HCT116 (cell line): ENCODE results near the gene BRCA2. TPM values are rescaled to one million over a fixed set of nuclear protein-coding genes. Genes with fewer than 3 reads are reported as not detected.

Experiments
- ATAC-seq: fragments of 200-7000 bp; cut with Tn5 transposase; 2 replicates; pipeline ENCODE4 v1.9.1; 2020; ENCODE audit warnings: mild to moderate bottlenecking, moderate library complexity
- BruUV-seq: library from RNA; stranded (reverse); fragments of 400-500 nt; replicated peaks from 2 replicates; lab custom pipeline; 2021; lab: Mats Ljungman, UMichigan
- CTCF ChIA-PET: fragments of 300-600 bp; sonication (Branson Sonifier 250); formaldehyde crosslinking; loops from one replicate; lab custom pipeline; 2021; ENCODE audit warnings: antibody characterized with exemption; lab: Charles Lee
- POLR2A ChIA-PET: fragments of 300-600, 350-600 bp; sonication (Branson Sonifier 250); formaldehyde crosslinking; loops from one replicate; lab custom pipeline; 2021; ENCODE audit warnings: antibody characterized with exemption; lab: Charles Lee
- RAD21 ChIA-PET, 2 experiments: fragments of 300-600 bp; sonication (Branson Sonifier 250); formaldehyde crosslinking; loops; one replicate each; lab custom pipeline; 2023; ENCODE audit warnings: low total read pairs in 2 of 2; ENCODE audit not compliant: uncharacterized antibody in 2 of 2, unreplicated experiment in 2 of 2, low non-redundant PET in 1 of 2; lab: Charles Lee
- DNase-seq: peaks from one replicate; pipeline ENCODE4 v3.0.0-alpha.2; 2010; ENCODE audit warnings: low read depth, low spot score
- H2AFZ ChIP-seq: fragments of 200-600 bp; shearing (Covaris generic), sonication (generic); 2 replicates; pipeline ENCODE4 v1.6.1; 2017; ENCODE audit warnings: low read depth, mixed run types, mixed read lengths, antibody characterized with exemption, low read length; ENCODE audit not compliant: poor library complexity, severe bottlenecking
- H3K27ac ChIP-seq: 2 replicates; pipeline ENCODE4 v1.5.1; 2012; ENCODE audit warnings: low read depth, low read length
- H3K27me3 ChIP-seq: fragments of 200-600 bp; sonication (generic); 2 replicates; pipeline ENCODE4 v1.6.1; 2016; ENCODE audit warnings: mixed run types, low read length, mixed read lengths; ENCODE audit not compliant: insufficient read depth
- H3K36me3 ChIP-seq, 2 experiments: fragments of 200-500 bp in 1 of 2; fragments of 200-600 bp in 1 of 2; sonication (Bioruptor generic) in 1 of 2; sonication (generic) in 1 of 2; 2 replicates each; pipeline versions ENCODE4 v1.5.1 to v1.6.1; 2014 to 2016; ENCODE audit warnings: low read length in 2 of 2, inconsistent platforms in 1 of 2, mixed read lengths in 1 of 2, mixed run types in 1 of 2; ENCODE audit not compliant: insufficient read depth in 2 of 2, control insufficient read depth in 1 of 2
- H3K4me1 ChIP-seq, 2 experiments: fragments of 200-600 bp in 1 of 2; sonication (generic) in 1 of 2; 2 replicates each; pipeline versions ENCODE4 v1.5.1 to v1.6.1; 2012 to 2017; ENCODE audit warnings: low read length in 2 of 2, inconsistent platforms in 1 of 2, mild to moderate bottlenecking in 1 of 2, mixed read lengths in 1 of 2, mixed run types in 1 of 2, moderate library complexity in 1 of 2; ENCODE audit not compliant: insufficient read depth in 2 of 2, control insufficient read depth in 1 of 2
- H3K4me2 ChIP-seq: fragments of 200-600 bp; sonication (generic); 2 replicates; pipeline ENCODE4 v1.6.1; 2017; ENCODE audit warnings: mixed run types, low read length, mixed read lengths
- H3K4me3 ChIP-seq, 2 experiments: fragments of 200-600 bp in 1 of 2; sonication (generic) in 1 of 2; replicated peaks in 1 of 2; 2 replicates each; pipeline ENCODE4 v1.5.1; 2011 to 2016; ENCODE audit warnings: low read length in 2 of 2, control low read depth in 1 of 2, low read depth in 1 of 2, mild to moderate bottlenecking in 1 of 2, mixed read lengths in 1 of 2, mixed run types in 1 of 2
- H3K79me2 ChIP-seq: fragments of 200-600 bp; sonication (generic); 2 replicates; pipeline ENCODE4 v1.6.1; 2017; ENCODE audit warnings: mild to moderate bottlenecking, mixed run types, low read length, moderate library complexity, mixed read lengths; ENCODE audit not compliant: insufficient read depth
- H3K9ac ChIP-seq: fragments of 200-600 bp; sonication (generic); 2 replicates; pipeline ENCODE4 v1.6.1; 2016; ENCODE audit warnings: low read length, mixed read lengths
- H3K9me2 ChIP-seq: fragments of 200-600 bp; sonication (generic), shearing (Covaris generic); 2 replicates; pipeline ENCODE4 v1.6.1; 2017; ENCODE audit warnings: mixed run types, mild to moderate bottlenecking, moderate library complexity; ENCODE audit not compliant: insufficient read depth
- H3K9me3 ChIP-seq, 2 experiments: fragments of 200-500 bp in 1 of 2; fragments of 200-600 bp in 1 of 2; sonication (Bioruptor generic) in 1 of 2; sonication (generic) in 1 of 2; 2 replicates each; pipeline ENCODE4 v1.6.1; 2014 to 2017; ENCODE audit warnings: low read length in 2 of 2, mixed read lengths in 2 of 2, inconsistent platforms in 1 of 2, low read depth in 1 of 2, mild to moderate bottlenecking in 1 of 2, mixed run types in 1 of 2, moderate library complexity in 1 of 2; ENCODE audit not compliant: control insufficient read depth in 1 of 2, insufficient read depth in 1 of 2
- H4K20me1 ChIP-seq: fragments of 200-600 bp; sonication (generic), shearing (Covaris generic); 2 replicates; pipeline ENCODE4 v1.6.1; 2017; ENCODE audit warnings: mixed run types, mild to moderate bottlenecking, moderate library complexity; ENCODE audit not compliant: insufficient read depth
- CBX3 ChIP-seq: IDR thresholded peaks from 2 replicates; pipeline ENCODE4 v1.6.1; 2012; ENCODE audit warnings: low read depth
- EZH2phosphoT487 ChIP-seq: fragments of 200-600 bp; IDR thresholded peaks from 2 replicates; pipeline ENCODE4 v1.6.1; 2018; ENCODE audit warnings: antibody characterized with exemption, borderline replicate concordance
- FOSL1 ChIP-seq: IDR thresholded peaks from 2 replicates; pipeline ENCODE4 v1.6.1; 2012; ENCODE audit warnings: low read depth
- JUND ChIP-seq: IDR thresholded peaks from 2 replicates; pipeline ENCODE4 v1.6.1; 2012
- POLR2A ChIP-seq: IDR thresholded peaks from 2 replicates; pipeline ENCODE4 v1.7.0; 2011; ENCODE audit warnings: borderline replicate concordance; ENCODE audit not compliant: insufficient read depth, insufficient read length; ENCODE audit errors: extremely low read depth
- RAD21 ChIP-seq: IDR thresholded peaks from 2 replicates; pipeline ENCODE4 v1.6.1; 2012; ENCODE audit warnings: low read depth, mild to moderate bottlenecking
- SIN3A ChIP-seq: IDR thresholded peaks from 2 replicates; pipeline ENCODE4 v1.6.1; 2012; ENCODE audit warnings: low read depth
- SRF ChIP-seq: IDR thresholded peaks from 2 replicates; pipeline ENCODE4 v1.6.1; 2012; ENCODE audit warnings: low read depth
- TCF7L2 ChIP-seq: IDR thresholded peaks from 2 replicates; pipeline ENCODE4 v1.7.0; 2011; ENCODE audit warnings: borderline replicate concordance, inconsistent platforms; ENCODE audit not compliant: insufficient read depth, insufficient read length; ENCODE audit errors: extremely low read depth
- YY1 ChIP-seq: IDR thresholded peaks from 2 replicates; pipeline ENCODE4 v1.6.1; 2011; ENCODE audit warnings: low read length, low read depth, moderate library complexity, mild to moderate bottlenecking; ENCODE audit not compliant: insufficient replicate concordance; ENCODE audit errors: extremely low read depth
- ZNF274 ChIP-seq: fragments of 200-500 bp; sonication (Bioruptor generic); IDR thresholded peaks from 2 replicates; pipeline ENCODE4 v1.6.1; 2014; ENCODE audit warnings: mild to moderate bottlenecking, low read depth, low read length, inconsistent platforms
- intact Hi-C: fragments of 100-400 bp; cut with micrococcal nuclease; formaldehyde crosslinking; loops from 2 replicates; pipeline ENCODE4 v1.10.0; 2022
- total RNA-seq: library from RNA; stranded (reverse); gene quantifications from one replicate; pipeline ENCODE4 v1.2.1, GENCODE V29; 2021; ENCODE audit not compliant: unreplicated experiment
- TF ChIP-seq, protein P1 (sequence below): IDR thresholded peaks from 2 replicates; pipeline ENCODE4 v1.6.1; 2011; ENCODE audit warnings: mild to moderate bottlenecking, low read length, moderate library complexity; ENCODE audit not compliant: insufficient replicate concordance; ENCODE audit errors: extremely low read depth
- TF ChIP-seq, protein P2 (sequence below): IDR thresholded peaks from 2 replicates; pipeline ENCODE4 v1.6.1; 2012; ENCODE audit warnings: low read depth

Gene BRCA2
- total RNA-seq, 1 experiment from 2014 or later, result 14.2 TPM

DNA sequence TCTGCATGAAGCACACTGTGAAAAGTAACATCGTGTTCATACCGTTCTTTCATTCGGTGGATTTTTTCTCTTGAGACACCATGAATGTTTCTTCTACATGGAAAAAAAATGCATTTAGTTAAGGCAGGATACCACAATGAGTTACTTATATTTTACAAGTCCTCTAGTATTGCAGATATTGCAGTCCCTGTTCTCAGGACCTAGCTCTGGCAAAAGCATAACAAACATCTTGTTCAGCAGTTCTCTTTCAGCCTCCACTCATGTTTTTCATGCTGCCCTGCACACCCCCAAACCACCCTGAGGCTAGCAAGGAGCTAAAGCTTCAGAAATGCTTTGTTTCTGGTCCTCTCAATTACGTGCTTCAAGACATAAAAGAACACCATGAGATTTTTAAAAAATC lies 87.8 kb downstream of the BRCA2 start:
- Histone ChIP-seq H3K36me3 (peaks cover 0 to 7% of the 10 kb centered on the region in 2 experiments; a peak in 1 of 4 replicates), H3K79me2 (no peaks in the 10 kb centered on the region), H3K4me3 (no peak overlapping the region), H3K9me2 (no peaks in the 10 kb centered on the region), H2AFZ (no peak overlapping the region), H3K27ac (no peak overlapping the region), H4K20me1 (no peaks in the 10 kb centered on the region), H3K9me3 (no peaks in the 10 kb centered on the region), H3K4me1 (no peaks in the 10 kb centered on the region), H3K27me3 (no peaks in the 10 kb centered on the region), H3K9ac (no peak overlapping the region), H3K4me2 (no peak overlapping the region)
- DNase-seq (no peak), ATAC-seq (no peak)
- ChIA-PET POLR2A (no interaction called here), RAD21 (no interaction called here), CTCF (no interaction called here)
- intact Hi-C loops, result no loop called here
- TF ChIP-seq CBX3 (no peak), YY1 (no peak), FOSL1 (no peak), JUND (no peak), POLR2A (no peak), TCF7L2 (no peak), SIN3A (no peak), SRF (no peak), ZNF274 (no peak), EZH2phosphoT487 (no peak), RAD21 (no peak)
- TF ChIP-seq, protein P1, sequence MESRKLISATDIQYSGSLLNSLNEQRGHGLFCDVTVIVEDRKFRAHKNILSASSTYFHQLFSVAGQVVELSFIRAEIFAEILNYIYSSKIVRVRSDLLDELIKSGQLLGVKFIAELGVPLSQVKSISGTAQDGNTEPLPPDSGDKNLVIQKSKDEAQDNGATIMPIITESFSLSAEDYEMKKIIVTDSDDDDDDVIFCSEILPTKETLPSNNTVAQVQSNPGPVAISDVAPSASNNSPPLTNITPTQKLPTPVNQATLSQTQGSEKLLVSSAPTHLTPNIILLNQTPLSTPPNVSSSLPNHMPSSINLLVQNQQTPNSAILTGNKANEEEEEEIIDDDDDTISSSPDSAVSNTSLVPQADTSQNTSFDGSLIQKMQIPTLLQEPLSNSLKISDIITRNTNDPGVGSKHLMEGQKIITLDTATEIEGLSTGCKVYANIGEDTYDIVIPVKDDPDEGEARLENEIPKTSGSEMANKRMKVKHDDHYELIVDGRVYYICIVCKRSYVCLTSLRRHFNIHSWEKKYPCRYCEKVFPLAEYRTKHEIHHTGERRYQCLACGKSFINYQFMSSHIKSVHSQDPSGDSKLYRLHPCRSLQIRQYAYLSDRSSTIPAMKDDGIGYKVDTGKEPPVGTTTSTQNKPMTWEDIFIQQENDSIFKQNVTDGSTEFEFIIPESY, result no peak
- TF ChIP-seq, protein P2, sequence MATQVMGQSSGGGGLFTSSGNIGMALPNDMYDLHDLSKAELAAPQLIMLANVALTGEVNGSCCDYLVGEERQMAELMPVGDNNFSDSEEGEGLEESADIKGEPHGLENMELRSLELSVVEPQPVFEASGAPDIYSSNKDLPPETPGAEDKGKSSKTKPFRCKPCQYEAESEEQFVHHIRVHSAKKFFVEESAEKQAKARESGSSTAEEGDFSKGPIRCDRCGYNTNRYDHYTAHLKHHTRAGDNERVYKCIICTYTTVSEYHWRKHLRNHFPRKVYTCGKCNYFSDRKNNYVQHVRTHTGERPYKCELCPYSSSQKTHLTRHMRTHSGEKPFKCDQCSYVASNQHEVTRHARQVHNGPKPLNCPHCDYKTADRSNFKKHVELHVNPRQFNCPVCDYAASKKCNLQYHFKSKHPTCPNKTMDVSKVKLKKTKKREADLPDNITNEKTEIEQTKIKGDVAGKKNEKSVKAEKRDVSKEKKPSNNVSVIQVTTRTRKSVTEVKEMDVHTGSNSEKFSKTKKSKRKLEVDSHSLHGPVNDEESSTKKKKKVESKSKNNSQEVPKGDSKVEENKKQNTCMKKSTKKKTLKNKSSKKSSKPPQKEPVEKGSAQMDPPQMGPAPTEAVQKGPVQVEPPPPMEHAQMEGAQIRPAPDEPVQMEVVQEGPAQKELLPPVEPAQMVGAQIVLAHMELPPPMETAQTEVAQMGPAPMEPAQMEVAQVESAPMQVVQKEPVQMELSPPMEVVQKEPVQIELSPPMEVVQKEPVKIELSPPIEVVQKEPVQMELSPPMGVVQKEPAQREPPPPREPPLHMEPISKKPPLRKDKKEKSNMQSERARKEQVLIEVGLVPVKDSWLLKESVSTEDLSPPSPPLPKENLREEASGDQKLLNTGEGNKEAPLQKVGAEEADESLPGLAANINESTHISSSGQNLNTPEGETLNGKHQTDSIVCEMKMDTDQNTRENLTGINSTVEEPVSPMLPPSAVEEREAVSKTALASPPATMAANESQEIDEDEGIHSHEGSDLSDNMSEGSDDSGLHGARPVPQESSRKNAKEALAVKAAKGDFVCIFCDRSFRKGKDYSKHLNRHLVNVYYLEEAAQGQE, result no peak
- BruUV-seq, result no TSS peak
